OCI-M1 (cell line): ENCODE data around the gene TSPAN15.

Experiments
- DNase-seq: peaks from one replicate; lab custom pipeline; 2025; lab: John Stamatoyannopoulos, UW

Gene TSPAN15

GRCh38 chr10:69553328-69553727 is 102.1 kb downstream of the TSPAN15 start:
- no peak for DNase-seq

- DNase-seq = no peak
These were observed 103.3 kb downstream of the TSPAN15 start for GRCh38 chr10:69554611-69555010.
